HCT116 (cell line): ENCODE measurements around the gene ACD. TPM values are rescaled to one million over a fixed set of nuclear protein-coding genes. Genes with fewer than 3 reads are reported as not detected.
A peak's percentile ranks its signal among the peaks of the same experiment; 100 is the strongest.

Experiments used
- ATAC-seq: fragments of 200-7000 bp; cut with Tn5 transposase; 2 replicates; pipeline ENCODE4 v1.9.1; 2020; ENCODE audit warnings: mild to moderate bottlenecking, moderate library complexity
- BruUV-seq: library from RNA; stranded (reverse); fragments of 400-500 nt; replicated peaks from 2 replicates; lab custom pipeline; 2021; lab: Mats Ljungman, UMichigan
- CTCF ChIA-PET: fragments of 300-600 bp; sonication (Branson Sonifier 250); formaldehyde crosslinking; loops from one replicate; lab custom pipeline; 2021; ENCODE audit warnings: antibody characterized with exemption; lab: Charles Lee
- POLR2A ChIA-PET: fragments of 300-600, 350-600 bp; sonication (Branson Sonifier 250); formaldehyde crosslinking; loops from one replicate; lab custom pipeline; 2021; ENCODE audit warnings: antibody characterized with exemption; lab: Charles Lee
- RAD21 ChIA-PET, 2 experiments: fragments of 300-600 bp; sonication (Branson Sonifier 250); formaldehyde crosslinking; loops; one replicate each; lab custom pipeline; 2023; ENCODE audit warnings: low total read pairs in 2 of 2; ENCODE audit not compliant: uncharacterized antibody in 2 of 2, unreplicated experiment in 2 of 2, low non-redundant PET in 1 of 2; lab: Charles Lee
- DNase-seq: peaks from one replicate; pipeline ENCODE4 v3.0.0-alpha.2; 2010; ENCODE audit warnings: low read depth, low spot score
- H2AFZ ChIP-seq: fragments of 200-600 bp; shearing (Covaris generic), sonication (generic); 2 replicates; pipeline ENCODE4 v1.6.1; 2017; ENCODE audit warnings: low read depth, mixed run types, mixed read lengths, antibody characterized with exemption, low read length; ENCODE audit not compliant: poor library complexity, severe bottlenecking
- H3K27ac ChIP-seq: 2 replicates; pipeline ENCODE4 v1.5.1; 2012; ENCODE audit warnings: low read depth, low read length
- H3K27me3 ChIP-seq: fragments of 200-600 bp; sonication (generic); 2 replicates; pipeline ENCODE4 v1.6.1; 2016; ENCODE audit warnings: mixed run types, low read length, mixed read lengths; ENCODE audit not compliant: insufficient read depth
- H3K36me3 ChIP-seq, 2 experiments: fragments of 200-500 bp in 1 of 2; fragments of 200-600 bp in 1 of 2; sonication (Bioruptor generic) in 1 of 2; sonication (generic) in 1 of 2; 2 replicates each; pipeline versions ENCODE4 v1.5.1 to v1.6.1; 2014 to 2016; ENCODE audit warnings: low read length in 2 of 2, inconsistent platforms in 1 of 2, mixed read lengths in 1 of 2, mixed run types in 1 of 2; ENCODE audit not compliant: insufficient read depth in 2 of 2, control insufficient read depth in 1 of 2
- H3K4me1 ChIP-seq, 2 experiments: fragments of 200-600 bp in 1 of 2; sonication (generic) in 1 of 2; 2 replicates each; pipeline versions ENCODE4 v1.5.1 to v1.6.1; 2012 to 2017; ENCODE audit warnings: low read length in 2 of 2, inconsistent platforms in 1 of 2, mild to moderate bottlenecking in 1 of 2, mixed read lengths in 1 of 2, mixed run types in 1 of 2, moderate library complexity in 1 of 2; ENCODE audit not compliant: insufficient read depth in 2 of 2, control insufficient read depth in 1 of 2
- H3K4me2 ChIP-seq: fragments of 200-600 bp; sonication (generic); 2 replicates; pipeline ENCODE4 v1.6.1; 2017; ENCODE audit warnings: mixed run types, low read length, mixed read lengths
- H3K4me3 ChIP-seq, 2 experiments: fragments of 200-600 bp in 1 of 2; sonication (generic) in 1 of 2; replicated peaks in 1 of 2; 2 replicates each; pipeline ENCODE4 v1.5.1; 2011 to 2016; ENCODE audit warnings: low read length in 2 of 2, control low read depth in 1 of 2, low read depth in 1 of 2, mild to moderate bottlenecking in 1 of 2, mixed read lengths in 1 of 2, mixed run types in 1 of 2
- H3K79me2 ChIP-seq: fragments of 200-600 bp; sonication (generic); 2 replicates; pipeline ENCODE4 v1.6.1; 2017; ENCODE audit warnings: mild to moderate bottlenecking, mixed run types, low read length, moderate library complexity, mixed read lengths; ENCODE audit not compliant: insufficient read depth
- H3K9ac ChIP-seq: fragments of 200-600 bp; sonication (generic); 2 replicates; pipeline ENCODE4 v1.6.1; 2016; ENCODE audit warnings: low read length, mixed read lengths
- H3K9me2 ChIP-seq: fragments of 200-600 bp; sonication (generic), shearing (Covaris generic); 2 replicates; pipeline ENCODE4 v1.6.1; 2017; ENCODE audit warnings: mixed run types, mild to moderate bottlenecking, moderate library complexity; ENCODE audit not compliant: insufficient read depth
- H3K9me3 ChIP-seq, 2 experiments: fragments of 200-500 bp in 1 of 2; fragments of 200-600 bp in 1 of 2; sonication (Bioruptor generic) in 1 of 2; sonication (generic) in 1 of 2; 2 replicates each; pipeline ENCODE4 v1.6.1; 2014 to 2017; ENCODE audit warnings: low read length in 2 of 2, mixed read lengths in 2 of 2, inconsistent platforms in 1 of 2, low read depth in 1 of 2, mild to moderate bottlenecking in 1 of 2, mixed run types in 1 of 2, moderate library complexity in 1 of 2; ENCODE audit not compliant: control insufficient read depth in 1 of 2, insufficient read depth in 1 of 2
- H4K20me1 ChIP-seq: fragments of 200-600 bp; sonication (generic), shearing (Covaris generic); 2 replicates; pipeline ENCODE4 v1.6.1; 2017; ENCODE audit warnings: mixed run types, mild to moderate bottlenecking, moderate library complexity; ENCODE audit not compliant: insufficient read depth
- CTCF ChIP-seq, 3 experiments: fragments of 200-600 bp in 1 of 3; sonication (generic) in 1 of 3; IDR thresholded peaks in 2 of 3; conservative IDR thresholded peaks in 1 of 3; 2 replicates each; pipeline ENCODE4 v1.5.1; 2012 to 2017; ENCODE audit warnings: low read depth in 2 of 3, low read length in 2 of 3, antibody characterized with exemption in 1 of 3, borderline replicate concordance in 1 of 3, control low read depth in 1 of 3, mild to moderate bottlenecking in 1 of 3, mixed read lengths in 1 of 3, mixed run types in 1 of 3, moderate library complexity in 1 of 3; ENCODE audit not compliant: insufficient read depth in 1 of 3
- FOSL1 ChIP-seq: IDR thresholded peaks from 2 replicates; pipeline ENCODE4 v1.6.1; 2012; ENCODE audit warnings: low read depth
- MAX ChIP-seq: IDR thresholded peaks from 2 replicates; pipeline ENCODE4 v1.6.1; 2012
- POLR2A ChIP-seq: IDR thresholded peaks from 2 replicates; pipeline ENCODE4 v1.7.0; 2011; ENCODE audit warnings: borderline replicate concordance; ENCODE audit not compliant: insufficient read depth, insufficient read length; ENCODE audit errors: extremely low read depth
- POLR2AphosphoS5 ChIP-seq: IDR thresholded peaks from 2 replicates; pipeline ENCODE4 v1.6.1; 2011; ENCODE audit warnings: mild to moderate bottlenecking, low read depth, low read length, moderate library complexity
- YY1 ChIP-seq: IDR thresholded peaks from 2 replicates; pipeline ENCODE4 v1.6.1; 2011; ENCODE audit warnings: low read length, low read depth, moderate library complexity, mild to moderate bottlenecking; ENCODE audit not compliant: insufficient replicate concordance; ENCODE audit errors: extremely low read depth
- ZNF274 ChIP-seq: fragments of 200-500 bp; sonication (Bioruptor generic); IDR thresholded peaks from 2 replicates; pipeline ENCODE4 v1.6.1; 2014; ENCODE audit warnings: mild to moderate bottlenecking, low read depth, low read length, inconsistent platforms
- intact Hi-C: fragments of 100-400 bp; cut with micrococcal nuclease; formaldehyde crosslinking; loops from 2 replicates; pipeline ENCODE4 v1.10.0; 2022
- total RNA-seq: library from RNA; stranded (reverse); gene quantifications from one replicate; pipeline ENCODE4 v1.2.1, GENCODE V29; 2021; ENCODE audit not compliant: unreplicated experiment

ACD gene
- total RNA-seq, 1 experiment from 2014 or later: 53.8 TPM

- TF ChIP-seq FOSL1 (no peak), YY1 (no peak), POLR2AphosphoS5 (no peak), POLR2A (peak; percentile 44), CTCF (IDR thresholded peaks at IDR 0.05 in 2 of 3, conservative IDR thresholded peaks at IDR 0.05 in 1 of 3; ENCODE audit: borderline replicate concordance in 1 of 3, insufficient read depth in 1 of 3, low read depth in 2 of 3, low read length in 2 of 3) (no peak), ZNF274 (no peak), MAX (no peak)
- Histone ChIP-seq H4K20me1 (no peaks in the 10 kb centered on the region), H3K4me1 (peaks cover 6 to 30% of the 10 kb centered on the region in 2 experiments; a peak in 3 of 4 replicates), H3K27me3 (no peaks in the 10 kb centered on the region), H3K27ac (peak within 1 kb of the TSS; percentile 87), H2AFZ (no peak within 1 kb of the TSS), H3K9me3 (no peaks in the 10 kb centered on the region), H3K4me3 (peak within 1 kb of the TSS; percentile 87 to 90), H3K9ac (peak within 1 kb of the TSS; percentile 78), H3K9me2 (no peaks in the 10 kb centered on the region), H3K79me2 (peaks cover 20% of the 10 kb centered on the region; the same call in 1 of the 2 replicates), H3K36me3 (peaks cover 0 to 6% of the 10 kb centered on the region in 2 experiments; a peak in 1 of 4 replicates), H3K4me2 (peak within 1 kb of the TSS; percentile 94)
- intact Hi-C loops: loop anchor here (10.0 kb wide), 1 partner anchor 706 kb away; no protein-coding TSS in a partner anchor
- ATAC-seq: peak; percentile 82
- DNase-seq: peak; percentile 94
- CTCF ChIA-PET: interaction anchor here (0.6 to 1.5 kb wide), 8 partner anchors 12 to 603 kb away, joined by 3 to 23 read pairs (median 4); partner anchors contain the start of gene SLC7A6
- POLR2A ChIA-PET: interaction anchor here (0.8 to 1.0 kb wide), 5 partner anchors 13 to 184 kb away, joined by 3 to 5 read pairs (median 3); partner anchors contain the start of gene CTCF
- RAD21 ChIA-PET: interaction anchor here in 1 of 2 experiments (0.6 kb wide), 1 partner anchor 127 kb away, joined by 3 read pairs; no protein-coding TSS in a partner anchor
- no TSS peak for BruUV-seq
These were observed 536 bp upstream of the ACD start, which contains the start of gene PARD6A for GRCh38 chr16:67660564-67661028. TSS of gene PARD6A (plus strand) at chr16:67660960. CDS start at chr16:67661039, 79 bp downstream.
